Esophagus muscularis mucosa (tissue), 4 donors: ENCODE results near the gene KCTD1. TPM values are rescaled to one million over a fixed set of nuclear protein-coding genes. Genes with fewer than 3 reads are reported as not detected.

Experiments
- DNase-seq: peaks from one replicate; pipeline ENCODE4 v3.0.0-alpha.2; 2017; ENCODE audit errors: extremely low spot score
- H3K27ac ChIP-seq, 4 donors: fragments of 200-600 bp; sonication (generic); replicated peaks in 1 of 4; 1 replicate in 3 of 4; 2 replicates in 1 of 4; pipeline ENCODE4 v1.5.1; 2016 to 2019; ENCODE audit warnings: mild to moderate bottlenecking in 1 of 4
- H3K27me3 ChIP-seq, 4 donors: fragments of 200-600 bp; sonication (generic); one replicate each; pipeline versions ENCODE4 v1.5.1 to v1.6.0; 2016 to 2019
- H3K36me3 ChIP-seq, 4 donors: fragments of 200-600 bp; sonication (generic); one replicate each; pipeline ENCODE4 v1.5.1; 2016 to 2019
- H3K4me1 ChIP-seq, 4 donors: fragments of 200-600 bp; sonication (generic); one replicate each; pipeline ENCODE4 v1.5.1; 2016 to 2019
- H3K4me3 ChIP-seq, 4 donors: fragments of 200-600 bp; sonication (generic); 1 replicate in 2 of 4; 2 replicates in 2 of 4; pipeline ENCODE4 v1.5.1; 2016 to 2019; ENCODE audit warnings: mild to moderate bottlenecking in 4 of 4, moderate library complexity in 1 of 4
- H3K9me3 ChIP-seq, 4 donors: fragments of 200-600 bp; sonication (generic); 1 replicate in 3 of 4; 2 replicates in 1 of 4; pipeline ENCODE4 v1.5.1; 2016 to 2019
- EP300 ChIP-seq: sonication (generic); formaldehyde crosslinking; IDR thresholded peaks from one replicate; pipeline ENCODE4 v1.6.1; 2017; ENCODE audit warnings: antibody characterized with exemption
- POLR2A ChIP-seq: fragments of 450-650 bp; IDR thresholded peaks from one replicate; pipeline ENCODE4 v1.6.1; 2017; ENCODE audit warnings: antibody characterized with exemption, moderate library complexity, mild to moderate bottlenecking, low read depth
- POLR2AphosphoS5 ChIP-seq, 2 donors: sonication (generic); formaldehyde crosslinking; IDR thresholded peaks; one replicate each; pipeline ENCODE4 v1.6.1; 2017; ENCODE audit warnings: antibody characterized with exemption in 2 of 2
- WGBS: methylation state at CpG from one replicate; pipeline ENCODE4 v1.1.5; 2018; 5-methylcytosine and 5-hydroxymethylcytosine counted together
- intact Hi-C: fragments of 100-400 bp; cut with DNase I; formaldehyde crosslinking; loops from one replicate; pipeline ENCODE4 v1.15.1; 2023
- total RNA-seq, 4 donors: library from RNA; depleted of rRNA; stranded (reverse); fragments of >200 nt; gene quantifications; one replicate each; pipeline versions ENCODE4 v1.1.0 to v1.2.1, GENCODE V29; 2016
- TF ChIP-seq, protein P1 (sequence below), 3 experiments: fragments of 200-600 bp in 2 of 3; fragments of 450-650 bp in 1 of 3; sonication (generic) in 2 of 3; IDR thresholded peaks; one replicate each; pipeline ENCODE4 v1.5.1; 2017 to 2019; ENCODE audit warnings: antibody characterized with exemption in 3 of 3, mild to moderate bottlenecking in 2 of 3, moderate library complexity in 1 of 3

KCTD1 gene
- total RNA-seq, 4 donors from 2014 or later, result 7.1 to 17.6 (median 12.7) TPM

GRCh38 chr18:26459340-26459739 lies 89.0 kb downstream of the KCTD1 start:
- TF ChIP-seq EP300 (no peak), POLR2AphosphoS5 (IDR thresholded peaks at IDR 0.05) (no peak)
- Histone ChIP-seq H3K27ac (no peak overlapping the region), H3K27me3 (no peaks in the 10 kb centered on the region), H3K36me3 (peaks cover 0 to 33% (median 19%) of the 10 kb centered on the region in 4 donors), H3K4me3 (no peak overlapping the region), H3K4me1 (peaks cover 0 to 12% (median 0%) of the 10 kb centered on the region in 4 donors), H3K9me3 (no peaks in the 10 kb centered on the region)
- peak; percentile 88 for DNase-seq
- 100% methylated on average over 5 of the region's 12 CpGs for WGBS
- intact Hi-C loops, result no loop called here

- DNase-seq, result peak; percentile 84
- intact Hi-C loops, result no loop called here
- WGBS, result 74% methylated on average over 9 of the region's 9 CpGs
- Histone ChIP-seq H3K27ac (no peak overlapping the region), H3K27me3 (no peaks in the 10 kb centered on the region), H3K4me1 (peaks cover 0 to 12% (median 0%) of the 10 kb centered on the region in 4 donors), H3K36me3 (peaks cover 0 to 39% (median 20%) of the 10 kb centered on the region in 4 donors), H3K4me3 (no peak overlapping the region), H3K9me3 (no peaks in the 10 kb centered on the region)
- TF ChIP-seq EP300 (no peak), POLR2A (no peak), POLR2AphosphoS5 (IDR thresholded peaks at IDR 0.05) (no peak)
- TF ChIP-seq, protein P1, sequence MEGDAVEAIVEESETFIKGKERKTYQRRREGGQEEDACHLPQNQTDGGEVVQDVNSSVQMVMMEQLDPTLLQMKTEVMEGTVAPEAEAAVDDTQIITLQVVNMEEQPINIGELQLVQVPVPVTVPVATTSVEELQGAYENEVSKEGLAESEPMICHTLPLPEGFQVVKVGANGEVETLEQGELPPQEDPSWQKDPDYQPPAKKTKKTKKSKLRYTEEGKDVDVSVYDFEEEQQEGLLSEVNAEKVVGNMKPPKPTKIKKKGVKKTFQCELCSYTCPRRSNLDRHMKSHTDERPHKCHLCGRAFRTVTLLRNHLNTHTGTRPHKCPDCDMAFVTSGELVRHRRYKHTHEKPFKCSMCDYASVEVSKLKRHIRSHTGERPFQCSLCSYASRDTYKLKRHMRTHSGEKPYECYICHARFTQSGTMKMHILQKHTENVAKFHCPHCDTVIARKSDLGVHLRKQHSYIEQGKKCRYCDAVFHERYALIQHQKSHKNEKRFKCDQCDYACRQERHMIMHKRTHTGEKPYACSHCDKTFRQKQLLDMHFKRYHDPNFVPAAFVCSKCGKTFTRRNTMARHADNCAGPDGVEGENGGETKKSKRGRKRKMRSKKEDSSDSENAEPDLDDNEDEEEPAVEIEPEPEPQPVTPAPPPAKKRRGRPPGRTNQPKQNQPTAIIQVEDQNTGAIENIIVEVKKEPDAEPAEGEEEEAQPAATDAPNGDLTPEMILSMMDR (IDR thresholded peaks at IDR 0.05), result no peak
Measured at GRCh38 chr18:26458526-26459232, 89.7 kb downstream of the KCTD1 start.

GRCh38 chr18:26457611-26458353 lies 90.6 kb downstream of the KCTD1 start:
- DNase-seq, result peak; percentile 53
- Histone ChIP-seq H3K27ac (no peak overlapping the region), H3K4me1 (peaks cover 0 to 12% (median 0%) of the 10 kb centered on the region in 4 donors), H3K27me3 (no peaks in the 10 kb centered on the region), H3K4me3 (no peak overlapping the region), H3K9me3 (no peaks in the 10 kb centered on the region), H3K36me3 (peaks cover 0 to 39% (median 20%) of the 10 kb centered on the region in 4 donors)
- intact Hi-C loops, result no loop called here
- WGBS, result 91% methylated on average over 15 of the region's 22 CpGs
- no peak for TF ChIP-seq POLR2AphosphoS5 (IDR thresholded peaks at IDR 0.05)
- TF ChIP-seq EP300, result no peak
- TF ChIP-seq, protein P1 (IDR thresholded peaks at IDR 0.05), result peak in 1 of 3 experiments; percentile 5
- TF ChIP-seq POLR2A, result no peak

DNA sequence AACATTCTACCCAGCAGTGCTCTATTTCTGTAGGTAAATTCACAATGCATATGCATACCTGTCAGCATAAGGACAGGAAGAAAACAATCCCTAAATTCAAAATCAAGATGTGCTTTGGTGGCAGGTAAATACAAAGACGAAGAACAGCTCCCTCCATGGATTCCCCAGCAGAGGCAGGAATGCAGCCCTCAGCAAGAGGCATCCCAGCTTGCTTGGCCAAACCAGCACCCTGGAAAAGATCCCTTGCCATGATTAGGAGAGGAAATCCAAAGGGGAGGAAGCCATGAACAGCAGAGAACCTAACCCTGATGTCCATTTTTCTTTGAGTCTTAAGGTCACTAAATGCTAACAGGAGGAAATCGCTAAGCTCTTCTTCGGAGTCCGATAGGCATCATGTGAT lies 91.2 kb downstream of the KCTD1 start:
- 88% methylated on average over 4 of the region's 4 CpGs for WGBS
- no peaks in the 10 kb centered on the region for H3K27me3 ChIP-seq
- no peak overlapping the region for H3K27ac ChIP-seq
- intact Hi-C loops, result no loop called here
- H3K4me3 ChIP-seq, result no peak overlapping the region
- peaks cover 0 to 39% (median 20%) of the 10 kb centered on the region in 4 donors for H3K36me3 ChIP-seq
- TF ChIP-seq POLR2AphosphoS5 (IDR thresholded peaks at IDR 0.05), result no peak
- no peak for TF ChIP-seq EP300
- TF ChIP-seq, protein P1 (IDR thresholded peaks at IDR 0.05), result no peak
- no peak for TF ChIP-seq POLR2A
- H3K4me1 ChIP-seq, result peaks cover 0 to 12% (median 0%) of the 10 kb centered on the region in 4 donors
- no peaks in the 10 kb centered on the region for H3K9me3 ChIP-seq
- DNase-seq, result peak; percentile 31

GRCh38 chr18:26456070-26456491 lies 92.3 kb downstream of the KCTD1 start:
- H3K27ac ChIP-seq, result no peak overlapping the region
- DNase-seq, result peak; percentile 68
- 62% methylated on average over 3 of the region's 3 CpGs for WGBS
- no peaks in the 10 kb centered on the region for H3K9me3 ChIP-seq
- no peaks in the 10 kb centered on the region for H3K27me3 ChIP-seq
- H3K4me3 ChIP-seq, result no peak overlapping the region
- intact Hi-C loops, result no loop called here
- H3K36me3 ChIP-seq, result peaks cover 0 to 39% (median 20%) of the 10 kb centered on the region in 4 donors
- TF ChIP-seq POLR2AphosphoS5 (IDR thresholded peaks at IDR 0.05) (no peak), EP300 (no peak), POLR2A (no peak)
- TF ChIP-seq, protein P1 (IDR thresholded peaks at IDR 0.05), result no peak
- H3K4me1 ChIP-seq, result peaks cover 0 to 9% (median 0%) of the 10 kb centered on the region in 4 donors
